HepG2 (cell line): ENCODE data around the gene SHFL.

Experiments used
- ARNT ChIP-seq: fragments of 450-650 bp; IDR thresholded peaks from 2 replicates; pipeline ENCODE4 v1.6.1; 2017
- NPAS2 ChIP-seq: sonication (generic); formaldehyde crosslinking; IDR thresholded peaks from 2 replicates; pipeline ENCODE4 v1.8.0; 2022; ENCODE audit warnings: mild to moderate bottlenecking, missing genetic modification reagents, borderline replicate concordance
- SIX1 ChIP-seq: sonication (generic); formaldehyde crosslinking; IDR thresholded peaks from 2 replicates; pipeline ENCODE4 v1.4.0; 2020; ENCODE audit warnings: missing genetic modification reagents, borderline replicate concordance
- U2AF2 ChIP-seq: fragments of 200-400 bp; formaldehyde crosslinking; IDR thresholded peaks from 2 replicates; pipeline ENCODE4 v1.6.1; 2017; ENCODE audit warnings: low read depth, mild to moderate bottlenecking, low read length
- ZBTB44 ChIP-seq: sonication (generic); formaldehyde crosslinking; IDR thresholded peaks from 2 replicates; pipeline ENCODE4 v1.4.0; 2020; ENCODE audit warnings: missing genetic modification reagents
- ZC3H4 ChIP-seq: sonication (generic); formaldehyde crosslinking; IDR thresholded peaks from 2 replicates; pipeline ENCODE4 v1.4.0; 2020; ENCODE audit warnings: missing genetic modification reagents, borderline replicate concordance
- ZNF260 ChIP-seq: sonication (generic); formaldehyde crosslinking; IDR thresholded peaks from 2 replicates; pipeline ENCODE4 v1.4.0; 2020; ENCODE audit warnings: missing genetic modification reagents, low read depth, mild to moderate bottlenecking, borderline replicate concordance

GRCh38 chr19:10092648-10093294, 6.7 kb downstream of the SHFL start:
- TF ChIP-seq U2AF2, result no peak
- no peak for TF ChIP-seq ZNF260
- no peak for TF ChIP-seq ZBTB44 (CRISPR knock-in tag)
- TF ChIP-seq SIX1 (CRISPR knock-in tag), result no peak
- no peak for TF ChIP-seq NPAS2
- TF ChIP-seq ZC3H4, result no peak
- no peak for TF ChIP-seq ARNT
